GM18520 (cell line): ENCODE results near the gene VIPR2.
"Not testable (repeated sequence)": the region's sequence is repeated elsewhere in the genome, so short reads cannot be mapped to it uniquely, and the experiment has no call there.

Source experiments
- ATAC-seq: cut with Tn5 transposase; IDR thresholded peaks from one replicate; pipeline ENCODE4 v1.9.1; 2021; ENCODE audit not compliant: unreplicated experiment

VIPR2 gene

DNA sequence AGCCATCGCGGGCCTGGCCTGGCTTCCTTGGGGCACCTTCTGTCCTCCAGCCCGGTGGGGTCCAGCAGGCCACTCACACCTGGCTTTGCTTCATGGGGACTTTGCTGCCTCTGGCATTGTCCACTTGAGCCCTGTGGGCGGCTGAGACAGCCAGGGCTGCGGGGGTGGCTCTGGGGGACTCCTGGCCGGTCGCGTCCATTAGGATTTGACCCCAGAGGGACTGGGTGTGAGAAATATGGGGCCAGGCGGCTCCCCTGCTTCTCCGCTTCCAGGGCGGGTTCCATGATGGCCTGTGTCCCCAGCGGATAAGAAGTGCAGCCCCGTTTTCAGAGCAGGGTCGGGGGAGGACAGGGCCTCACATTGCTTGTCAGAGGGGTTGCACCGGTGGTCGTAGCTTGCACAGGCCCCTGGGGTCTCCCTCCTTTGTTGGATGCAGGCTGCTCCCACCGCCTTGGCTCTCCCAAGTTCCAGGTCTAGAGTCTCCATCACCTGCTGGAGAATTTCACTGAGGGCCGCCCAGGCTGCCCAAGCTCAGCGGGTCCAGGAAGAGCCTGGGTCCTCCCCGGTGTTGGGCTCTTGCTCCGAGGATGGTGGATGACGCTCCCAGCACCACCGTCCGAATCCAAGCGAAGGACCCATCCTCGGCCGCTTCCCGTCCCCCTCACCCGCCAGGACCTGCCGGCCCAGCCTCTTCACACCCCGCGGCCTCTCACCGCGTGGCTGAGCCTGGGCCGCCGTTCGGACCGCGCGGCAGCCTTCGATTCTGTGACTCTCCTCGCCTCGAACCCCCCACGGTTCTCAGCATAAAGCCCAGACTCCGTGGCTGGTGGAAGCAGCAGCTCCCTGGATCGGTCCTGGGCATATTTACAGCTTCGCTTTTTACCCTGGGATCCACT lies 148.2 kb downstream of the VIPR2 start:
- no peak for ATAC-seq

DNA sequence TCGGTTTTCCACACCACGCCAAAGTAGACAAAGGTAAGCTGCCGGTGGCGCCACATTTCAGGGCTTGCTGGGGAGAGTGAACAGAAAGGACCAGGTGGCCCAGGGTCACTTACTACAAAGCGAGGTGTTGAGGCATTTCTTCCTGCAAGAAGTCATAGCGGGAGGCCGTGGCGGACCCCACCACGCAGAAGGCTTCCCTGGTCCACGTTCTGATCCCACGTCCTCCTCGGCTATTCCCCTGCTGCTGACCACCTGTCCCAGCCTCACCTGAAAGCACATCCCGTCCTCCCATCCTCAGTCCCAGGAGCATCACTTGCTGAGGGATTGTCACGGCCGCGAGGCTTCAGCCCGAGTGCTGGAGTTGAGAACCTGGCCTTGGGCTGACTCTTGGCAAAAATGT lies 149.2 kb downstream of the VIPR2 start:
- ATAC-seq, result no peak

DNA sequence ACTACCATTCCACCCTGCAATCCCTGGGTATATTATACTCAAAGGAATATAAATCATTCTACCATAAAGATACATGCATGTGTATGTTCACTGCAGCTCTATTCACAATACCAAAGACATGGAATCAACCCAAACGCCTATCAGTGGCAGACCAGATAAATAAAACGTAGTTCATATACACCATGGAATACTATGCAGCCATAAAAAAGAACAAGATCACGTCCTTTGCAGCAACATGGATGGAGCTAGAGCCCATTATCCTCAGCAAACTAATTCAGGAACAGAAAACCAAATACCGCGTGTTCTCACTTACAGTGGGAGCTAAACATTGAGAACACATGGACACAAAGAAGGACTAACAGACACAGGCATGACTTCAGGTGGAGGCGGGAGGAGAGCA lies 150.0 kb downstream of the VIPR2 start:
- ATAC-seq, result no peak

DNA sequence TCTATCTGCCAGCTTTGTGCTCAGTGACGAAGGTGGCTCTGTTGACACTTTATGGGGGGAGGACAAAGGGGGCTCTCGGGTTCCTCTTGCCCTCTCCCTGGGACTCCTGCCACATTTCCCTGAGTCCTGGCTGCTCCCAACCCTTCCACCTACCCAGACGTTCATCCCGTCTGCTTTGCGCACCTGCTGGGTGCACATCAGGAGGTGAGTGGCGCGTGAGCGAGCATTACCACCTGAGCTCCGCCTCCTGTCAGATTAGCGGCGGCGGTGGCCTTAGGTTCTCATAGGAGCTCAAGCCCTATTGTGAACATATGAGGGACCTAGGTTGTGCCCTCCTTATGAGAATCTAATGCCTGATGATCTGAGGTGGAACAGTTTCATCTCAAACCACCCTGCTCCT lies 151.1 kb downstream of the VIPR2 start:
- ATAC-seq, result no peak

DNA sequence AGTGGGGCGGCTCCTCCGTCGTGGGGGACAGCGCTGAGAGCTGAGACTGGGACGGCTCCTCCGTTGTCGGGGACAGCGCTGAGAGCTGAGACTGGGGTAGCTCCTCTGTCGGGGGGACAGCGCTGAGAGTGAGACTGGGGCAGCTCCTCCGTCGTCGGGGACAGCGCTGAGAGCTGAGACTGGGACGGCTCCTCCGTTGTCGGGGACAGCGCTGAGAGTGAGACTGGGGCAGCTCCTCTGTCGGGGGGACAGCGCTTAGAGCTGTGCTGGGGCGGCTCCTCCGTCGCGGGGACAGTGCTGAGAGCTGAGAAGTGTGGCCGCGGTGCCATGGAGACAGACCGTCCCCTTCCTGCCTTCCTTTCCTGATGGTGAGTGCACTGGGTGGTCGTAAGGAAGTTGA lies 151.9 kb downstream of the VIPR2 start:
- ATAC-seq, result no peak

DNA sequence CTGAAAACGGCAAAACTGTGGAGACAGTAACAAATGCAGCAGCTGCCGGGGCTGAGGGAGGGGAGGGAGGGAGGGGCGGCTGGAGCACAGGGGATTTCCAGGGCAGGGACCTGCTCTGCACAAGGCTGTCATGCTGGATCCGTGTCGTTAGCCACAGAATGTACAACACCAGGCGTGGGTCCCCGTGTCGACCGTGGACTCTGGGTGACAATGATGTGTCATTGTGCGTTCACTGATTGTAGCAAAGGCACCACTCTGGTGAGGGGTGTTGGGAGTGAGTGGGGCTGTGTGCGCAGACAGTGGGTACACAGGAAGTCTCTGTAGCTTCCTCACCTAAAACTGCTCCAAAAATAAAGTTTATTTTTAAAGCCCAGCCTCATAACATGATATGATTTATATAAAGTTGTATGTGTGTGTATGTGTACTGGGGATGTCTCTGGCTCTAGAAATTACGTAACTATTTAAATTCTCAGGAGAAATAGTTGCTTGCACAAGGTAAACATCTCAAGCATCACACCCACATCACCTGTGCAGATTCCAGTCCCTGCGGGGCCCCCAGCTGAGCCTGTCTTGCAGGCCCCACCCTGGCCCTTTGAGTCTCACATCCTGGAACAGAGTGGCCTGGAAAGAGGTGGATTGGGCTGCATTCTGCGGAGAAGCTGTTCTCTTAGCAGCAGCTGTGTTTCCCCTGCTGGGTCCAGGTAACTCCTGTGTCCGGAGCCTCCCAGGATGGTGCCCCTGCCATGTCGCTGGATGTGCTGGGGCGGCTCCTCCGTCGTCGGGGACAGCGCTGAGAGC lies 152.6 kb downstream of the VIPR2 start:
- no peak for ATAC-seq

DNA sequence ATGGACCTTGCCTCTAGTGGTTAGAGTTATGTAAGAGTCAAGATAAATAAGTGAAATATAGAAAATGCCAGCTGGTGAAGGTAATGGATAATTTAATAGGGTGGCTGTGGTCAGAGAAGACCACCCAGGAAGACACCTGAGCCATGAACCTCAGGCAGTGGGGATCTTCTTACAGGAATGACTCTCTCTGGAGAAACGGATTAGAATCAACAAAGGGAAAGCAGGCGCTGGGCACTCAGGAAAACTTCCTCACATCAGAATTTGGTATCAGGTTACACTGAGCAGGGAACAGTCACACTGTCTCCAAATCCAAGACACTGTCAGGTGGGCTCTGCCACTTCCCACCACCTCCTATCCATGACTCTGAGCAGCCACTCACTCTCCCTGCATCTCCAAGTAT lies 155.7 kb downstream of the VIPR2 start:
- no peak for ATAC-seq

DNA sequence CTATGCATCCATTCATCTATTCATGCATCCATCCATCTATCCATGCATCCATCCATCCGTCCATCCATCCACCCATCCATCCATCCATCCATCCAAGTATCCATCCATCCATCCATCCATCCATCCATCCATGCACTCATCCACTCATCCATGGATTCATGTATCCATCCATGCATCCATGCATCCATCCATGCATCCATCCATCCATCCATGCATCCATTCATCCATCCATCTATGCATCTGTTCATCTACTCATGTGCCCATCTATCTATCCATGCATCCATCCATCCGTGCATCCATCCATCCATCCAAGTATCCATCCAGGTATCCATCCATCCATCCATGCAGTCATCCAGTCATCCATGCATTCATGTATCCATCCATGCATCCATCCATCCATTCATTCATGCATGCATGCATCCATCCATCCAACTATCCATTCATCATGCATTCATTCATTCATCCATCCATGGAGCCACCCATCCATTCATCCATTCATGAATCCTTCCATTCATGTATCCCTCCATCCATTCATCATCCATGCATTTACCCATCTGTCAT lies 156.3 kb downstream of the VIPR2 start:
- no peak for ATAC-seq

DNA sequence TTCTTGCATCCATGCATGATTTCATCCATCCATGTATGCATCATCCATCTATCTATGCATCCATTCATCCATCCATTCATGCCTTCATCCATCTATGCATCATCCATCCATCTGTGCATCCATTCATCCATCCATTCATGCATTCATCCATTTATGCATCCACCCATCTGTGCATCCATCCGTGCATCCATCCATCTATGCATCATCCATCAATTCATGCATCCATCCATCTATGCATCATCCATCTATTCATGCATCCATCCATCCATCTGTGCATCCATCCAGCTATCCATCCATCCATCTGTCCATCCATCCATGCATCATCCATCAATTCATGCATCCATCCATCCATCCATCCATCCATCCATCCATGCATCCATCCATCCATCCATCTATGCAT lies 157.0 kb downstream of the VIPR2 start:
- no peak for ATAC-seq

DNA sequence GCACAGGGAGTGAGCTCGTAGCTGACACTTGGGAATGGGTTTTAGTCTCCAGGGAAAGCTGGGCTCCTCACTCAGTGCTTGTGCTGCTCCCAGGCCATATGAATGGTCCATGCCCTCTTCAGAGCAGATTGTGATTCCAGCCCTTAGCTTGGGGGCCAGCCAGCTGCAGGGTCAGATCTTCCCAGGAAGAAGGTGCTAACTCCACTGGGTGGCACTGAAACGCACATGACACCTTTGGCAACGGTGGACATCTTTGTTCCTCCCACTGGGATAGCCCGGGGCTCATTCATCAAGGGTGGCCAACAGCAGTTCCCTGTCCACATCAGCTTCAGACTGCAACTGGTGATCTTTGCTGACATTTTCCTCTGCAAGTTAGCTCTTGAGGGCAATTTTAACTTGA lies 159.1 kb downstream of the VIPR2 start:
- no peak for ATAC-seq

DNA sequence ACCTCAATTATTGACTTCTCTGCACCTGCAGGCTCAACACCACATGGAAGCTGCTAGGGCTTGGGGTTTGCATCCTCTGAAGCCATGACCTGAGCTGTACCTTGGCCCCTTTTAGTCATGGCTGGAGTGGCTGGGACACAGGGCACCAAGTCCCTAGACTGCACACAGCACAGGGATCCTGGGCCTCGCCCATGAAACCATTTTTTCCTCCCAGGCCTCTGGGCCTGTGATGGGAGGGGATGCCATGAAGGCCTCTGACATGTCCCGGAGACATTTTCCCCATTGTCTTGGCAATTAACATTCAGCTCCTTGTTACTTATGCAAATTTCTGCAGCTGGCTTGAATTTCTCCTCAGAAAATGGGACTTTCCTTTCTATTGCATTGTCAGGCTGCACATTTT lies 160.7 kb downstream of the VIPR2 start:
- not testable (repeated sequence) for ATAC-seq

DNA sequence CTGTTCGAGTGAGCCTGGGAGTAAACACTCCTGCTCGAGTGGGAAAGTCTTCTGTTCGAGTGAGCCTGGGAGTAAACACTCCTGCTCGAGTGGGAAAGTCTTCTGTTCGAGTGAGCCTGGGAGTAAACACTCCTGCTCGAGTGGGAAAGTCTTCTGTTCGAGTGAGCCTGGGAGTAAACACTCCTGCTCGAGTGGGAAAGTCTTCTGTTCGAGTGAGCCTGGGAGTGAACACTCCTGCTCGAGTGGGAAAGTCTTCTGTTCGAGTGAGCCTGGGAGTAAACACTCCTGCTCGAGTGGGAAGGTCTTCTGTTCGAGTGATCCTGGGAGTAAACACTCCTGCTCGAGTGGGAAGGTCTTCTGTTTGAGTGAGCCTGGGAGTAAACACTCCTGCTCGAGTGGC lies 162.6 kb downstream of the VIPR2 start:
- not testable (repeated sequence) for ATAC-seq

DNA sequence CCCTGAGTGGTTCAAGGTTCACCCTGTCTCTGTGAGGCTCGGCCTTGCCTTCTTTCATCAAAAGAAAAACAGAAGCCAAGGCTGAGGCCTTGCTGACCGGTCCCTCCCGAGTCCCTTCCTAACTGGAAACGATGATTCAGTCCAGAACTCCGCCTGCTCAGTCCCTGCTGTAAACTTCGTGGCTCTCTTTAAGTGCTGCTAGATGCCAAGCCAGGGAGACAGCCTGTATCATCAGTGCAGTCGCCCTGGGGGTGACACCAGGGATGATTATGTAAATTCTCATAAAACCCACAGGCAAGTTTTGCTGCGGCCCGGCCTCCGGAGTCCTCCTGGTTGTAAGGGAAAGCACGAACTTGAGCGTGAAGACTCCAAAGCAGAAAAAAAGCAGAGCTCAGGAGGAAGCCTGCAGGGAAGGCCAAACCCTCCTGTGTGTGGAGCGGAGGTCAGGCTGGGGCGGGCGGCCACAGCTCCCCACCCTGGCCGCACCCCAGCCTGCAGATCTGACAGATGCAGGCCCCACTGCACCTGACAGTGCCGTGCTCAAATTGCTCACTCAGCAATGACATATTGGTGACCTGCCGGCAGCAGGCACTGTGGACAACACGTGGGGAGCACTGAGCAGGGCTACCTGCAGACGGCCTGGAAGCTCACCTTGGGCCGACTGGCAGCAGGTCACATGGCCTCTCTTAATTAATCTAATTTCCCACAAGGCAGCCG lies 164.9 kb downstream of the VIPR2 start:
- no peak for ATAC-seq

DNA sequence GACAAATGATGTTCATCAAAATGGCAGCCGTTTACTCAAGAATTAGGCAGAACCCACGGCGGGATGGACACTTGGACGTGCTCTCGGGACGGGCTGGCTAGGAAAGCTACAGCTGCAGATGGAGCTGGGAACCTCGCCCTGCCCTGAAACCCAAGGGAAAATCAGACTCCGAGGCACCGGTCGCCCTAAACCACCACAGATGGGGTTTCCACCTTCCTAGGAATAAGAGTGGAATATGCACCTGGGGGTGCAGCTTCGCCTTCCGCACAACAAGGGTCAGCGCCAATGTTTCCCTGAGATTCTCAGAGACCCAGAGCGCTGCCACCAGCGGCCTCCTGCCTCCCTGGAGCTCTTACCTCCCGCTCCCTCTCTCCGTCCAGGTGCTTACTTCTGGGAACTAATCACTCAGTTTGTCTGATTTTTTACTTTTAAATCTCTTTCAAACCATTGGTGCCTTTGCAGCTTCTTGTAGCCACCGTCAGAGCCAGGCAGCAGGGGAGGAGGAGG lies 165.6 kb downstream of the VIPR2 start:
- ATAC-seq, result no peak
